Hematopoietic multipotent progenitor cell treated with erythropoietin and hydrocortisone succinate and interleukin-3 and kit ligand, for 8 days (in vitro differentiated cells): ENCODE measurements around the gene KCNQ4.

ENCODE experiments used
- DNase-seq: peaks from one replicate; pipeline ENCODE4 v3.0.0-alpha.2; 2015

KCNQ4 gene

GRCh38 chr1:40870135-40870728 lies 86.6 kb downstream of the KCNQ4 start:
- DNase-seq: no peak

GRCh38 chr1:40872276-40872675 lies 88.7 kb downstream of the KCNQ4 start:
- DNase-seq: no peak

DNA sequence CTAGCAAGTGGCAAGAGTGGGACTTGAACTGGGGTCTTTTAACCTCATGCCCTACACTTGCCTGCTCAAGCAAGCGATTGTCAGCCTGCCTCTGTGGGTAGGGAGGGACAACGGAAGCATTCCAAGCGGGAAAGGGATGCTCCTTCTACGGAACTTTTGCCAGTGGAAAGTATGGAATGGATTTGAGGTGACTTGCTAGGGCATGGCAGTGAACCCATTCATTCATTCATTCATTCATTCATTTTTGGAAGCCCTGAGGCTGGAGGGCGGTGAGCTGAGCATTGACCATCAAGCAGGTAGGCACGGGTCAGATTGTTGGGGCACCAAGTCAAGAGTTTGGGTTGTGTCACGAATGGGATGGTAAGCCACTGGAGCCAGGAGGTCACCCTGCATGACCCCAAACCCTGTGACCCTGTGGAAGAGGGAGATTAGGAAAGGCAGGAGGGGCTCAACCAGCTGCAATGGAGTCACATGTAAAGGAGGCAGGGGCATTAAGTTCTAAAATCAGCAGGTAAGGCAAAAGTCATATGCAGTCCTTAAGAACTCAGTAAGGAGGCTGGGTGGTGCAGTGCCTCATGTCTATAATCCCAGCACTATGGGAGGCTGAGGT lies 90.4 kb downstream of the KCNQ4 start:
- no peak for DNase-seq

DNA sequence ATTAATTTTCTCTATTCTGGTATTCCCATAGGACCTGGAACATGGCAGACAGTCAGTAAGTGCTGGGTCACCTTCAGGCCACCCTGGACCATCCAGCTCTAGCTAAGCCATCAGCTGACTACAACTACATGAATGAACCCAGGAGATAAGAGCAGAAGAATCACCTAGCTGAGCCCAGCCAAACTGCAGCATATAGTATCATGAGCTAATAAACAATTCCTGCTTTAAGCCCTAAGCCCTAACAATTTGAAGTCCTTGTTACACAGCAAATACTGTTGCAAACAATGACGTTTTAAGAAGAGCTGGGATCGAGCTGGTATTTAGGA lies 92.8 kb downstream of the KCNQ4 start:
- no peak for DNase-seq

- DNase-seq: no peak
Measured at GRCh38 chr1:40876891-40877290, 93.3 kb downstream of the KCNQ4 start.

GRCh38 chr1:40877698-40878097 lies 94.1 kb downstream of the KCNQ4 start:
- DNase-seq: no peak

- DNase-seq: no peak
Measured at GRCh38 chr1:40878906-40879305, 95.3 kb downstream of the KCNQ4 start.

DNA sequence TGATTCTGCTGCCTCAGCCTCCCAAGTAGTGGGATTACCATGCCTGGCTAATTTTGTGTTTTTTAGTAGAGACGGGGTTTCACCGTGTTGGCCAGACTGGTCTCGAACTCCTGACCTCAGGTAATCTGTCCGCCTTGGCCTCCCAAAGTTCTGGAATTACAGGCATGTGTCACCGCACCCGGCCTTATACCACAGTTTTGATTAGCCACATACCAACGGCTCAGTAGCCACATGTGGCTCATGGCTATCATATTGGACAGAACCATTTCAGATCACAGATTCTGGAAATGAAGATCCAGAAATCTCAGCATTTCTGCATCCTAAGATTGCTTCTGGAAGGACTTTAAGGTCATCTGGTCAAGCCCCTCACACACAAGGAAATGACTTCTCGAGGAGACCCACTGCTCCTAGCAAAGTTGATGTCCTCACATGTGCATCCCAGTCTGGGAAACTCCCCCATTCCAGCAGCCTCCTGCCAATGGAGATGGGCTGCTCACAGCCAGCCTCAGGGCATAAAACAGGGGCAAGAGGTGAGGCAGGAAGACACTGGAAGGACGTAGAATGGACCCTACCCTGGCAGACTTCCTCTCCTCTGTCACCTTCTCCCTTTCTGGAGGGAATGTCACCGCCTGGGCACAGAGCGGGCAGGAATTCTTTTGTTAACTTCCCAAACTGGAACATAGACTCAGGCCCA lies 96.0 kb downstream of the KCNQ4 start:
- no peak for DNase-seq

- no peak for DNase-seq
Measured at GRCh38 chr1:40880813-40881549, 97.4 kb downstream of the KCNQ4 start.

GRCh38 chr1:40884055-40884795 lies 100.6 kb downstream of the KCNQ4 start:
- DNase-seq: no peak

GRCh38 chr1:40886318-40887011 lies 102.9 kb downstream of the KCNQ4 start:
- no peak for DNase-seq

- DNase-seq: no peak
Measured at GRCh38 chr1:40887012-40887378, 103.4 kb downstream of the KCNQ4 start.

DNA sequence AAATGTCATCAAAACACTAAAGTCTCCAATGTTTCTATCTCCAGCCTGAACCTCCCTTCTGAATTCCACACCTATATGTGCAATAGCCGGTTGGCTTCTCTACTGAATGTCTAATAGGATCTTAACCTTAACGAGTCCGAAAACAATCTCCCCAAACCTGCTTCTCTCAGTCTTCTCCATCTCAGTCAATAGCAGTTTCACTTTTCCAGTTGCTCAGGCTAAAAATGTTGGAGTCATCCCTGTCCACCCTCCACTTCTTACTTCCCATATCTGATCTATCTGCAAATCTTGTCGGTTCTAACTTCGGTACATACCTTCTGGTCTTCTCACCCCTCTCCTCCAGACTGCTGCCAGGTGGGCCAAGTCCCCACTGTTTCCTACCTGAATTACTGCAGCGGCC lies 104.1 kb downstream of the KCNQ4 start:
- DNase-seq: no peak
